ENCODE results near the gene ANKRD28.
A peak's percentile ranks its signal among the peaks of the same experiment; 100 is the strongest.

Gene ANKRD28

DNA sequence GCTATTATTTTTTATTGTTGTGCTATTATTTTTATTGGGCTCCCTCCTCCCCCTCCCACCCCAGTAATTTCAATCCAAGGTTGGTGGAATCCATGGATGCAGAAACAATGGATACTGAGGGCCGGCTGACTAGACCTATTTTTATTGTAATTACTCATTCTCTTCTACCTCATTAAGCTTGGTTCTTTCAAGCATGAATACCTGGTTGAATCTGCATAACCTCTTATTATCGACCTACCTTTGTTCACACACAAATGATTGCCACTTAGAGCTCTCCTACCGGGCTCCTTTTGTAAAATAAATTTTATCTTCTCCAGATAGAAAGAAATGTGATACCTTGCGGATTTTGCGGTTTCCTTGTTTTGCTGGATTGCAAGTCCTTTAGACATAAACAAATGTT is 164.6 kb downstream of the ANKRD28 start:
- TF ChIP-seq, protein P1, sequence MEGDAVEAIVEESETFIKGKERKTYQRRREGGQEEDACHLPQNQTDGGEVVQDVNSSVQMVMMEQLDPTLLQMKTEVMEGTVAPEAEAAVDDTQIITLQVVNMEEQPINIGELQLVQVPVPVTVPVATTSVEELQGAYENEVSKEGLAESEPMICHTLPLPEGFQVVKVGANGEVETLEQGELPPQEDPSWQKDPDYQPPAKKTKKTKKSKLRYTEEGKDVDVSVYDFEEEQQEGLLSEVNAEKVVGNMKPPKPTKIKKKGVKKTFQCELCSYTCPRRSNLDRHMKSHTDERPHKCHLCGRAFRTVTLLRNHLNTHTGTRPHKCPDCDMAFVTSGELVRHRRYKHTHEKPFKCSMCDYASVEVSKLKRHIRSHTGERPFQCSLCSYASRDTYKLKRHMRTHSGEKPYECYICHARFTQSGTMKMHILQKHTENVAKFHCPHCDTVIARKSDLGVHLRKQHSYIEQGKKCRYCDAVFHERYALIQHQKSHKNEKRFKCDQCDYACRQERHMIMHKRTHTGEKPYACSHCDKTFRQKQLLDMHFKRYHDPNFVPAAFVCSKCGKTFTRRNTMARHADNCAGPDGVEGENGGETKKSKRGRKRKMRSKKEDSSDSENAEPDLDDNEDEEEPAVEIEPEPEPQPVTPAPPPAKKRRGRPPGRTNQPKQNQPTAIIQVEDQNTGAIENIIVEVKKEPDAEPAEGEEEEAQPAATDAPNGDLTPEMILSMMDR (IDR thresholded peaks at IDR 0.05) = no peak

DNA sequence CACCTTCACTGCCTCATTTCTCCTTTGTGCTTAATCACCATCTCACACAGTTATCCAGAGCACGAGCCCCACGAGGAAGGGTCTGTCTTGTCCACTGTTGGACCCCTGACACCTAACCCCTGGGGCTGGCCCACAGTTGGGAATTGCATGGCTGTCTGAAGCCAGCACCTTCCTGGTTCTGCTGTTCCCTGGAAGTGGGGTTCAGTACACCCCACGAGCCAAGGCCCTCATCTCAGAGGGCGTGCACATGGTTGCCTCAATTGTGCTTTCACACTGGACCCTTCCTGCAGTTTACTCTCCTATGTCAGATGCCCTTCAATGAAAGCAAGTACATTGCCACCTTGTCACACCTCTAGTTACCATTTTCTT is 165.6 kb downstream of the ANKRD28 start:
- TF ChIP-seq, protein P1 (IDR thresholded peaks at IDR 0.05) = no peak

DNA sequence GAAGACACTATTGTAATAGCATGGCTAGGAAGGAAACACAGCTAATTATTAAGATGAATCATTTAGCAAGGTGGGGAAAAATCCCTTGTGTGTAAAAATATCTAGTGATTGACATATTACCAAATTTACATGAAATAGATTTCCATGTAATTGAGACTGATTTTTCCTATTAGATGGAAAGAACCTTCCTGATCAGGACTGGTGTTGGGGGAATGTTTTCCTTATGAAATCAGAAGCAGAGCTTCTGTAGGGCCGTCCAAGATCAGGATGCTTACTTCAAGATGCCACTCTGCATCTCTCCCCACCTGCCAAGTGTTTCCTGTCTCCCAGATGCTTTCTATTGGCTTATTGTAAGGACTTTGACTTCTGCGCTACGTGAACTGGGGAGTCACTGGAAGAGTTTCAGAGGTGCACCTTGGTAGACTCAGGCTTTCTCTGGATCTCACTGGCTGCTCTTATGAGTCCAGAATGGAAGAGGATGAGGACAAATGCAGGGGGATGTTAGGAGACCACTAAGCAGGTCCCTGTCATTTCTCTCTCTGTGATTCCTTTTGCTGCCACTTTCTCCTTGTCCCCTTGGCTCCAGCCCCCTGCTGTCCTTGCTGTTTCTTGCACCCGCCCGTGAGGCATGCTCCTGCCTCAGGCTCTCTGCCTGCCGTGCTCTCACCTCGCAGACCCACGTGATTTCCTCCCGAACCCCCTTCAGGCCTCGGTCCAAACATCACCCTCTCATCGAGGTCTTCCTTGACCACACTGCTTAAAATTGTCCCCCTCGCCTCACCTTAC is 166.2 kb downstream of the ANKRD28 start:
- TF ChIP-seq, protein P1 (IDR thresholded peaks at IDR 0.05) = no peak

DNA sequence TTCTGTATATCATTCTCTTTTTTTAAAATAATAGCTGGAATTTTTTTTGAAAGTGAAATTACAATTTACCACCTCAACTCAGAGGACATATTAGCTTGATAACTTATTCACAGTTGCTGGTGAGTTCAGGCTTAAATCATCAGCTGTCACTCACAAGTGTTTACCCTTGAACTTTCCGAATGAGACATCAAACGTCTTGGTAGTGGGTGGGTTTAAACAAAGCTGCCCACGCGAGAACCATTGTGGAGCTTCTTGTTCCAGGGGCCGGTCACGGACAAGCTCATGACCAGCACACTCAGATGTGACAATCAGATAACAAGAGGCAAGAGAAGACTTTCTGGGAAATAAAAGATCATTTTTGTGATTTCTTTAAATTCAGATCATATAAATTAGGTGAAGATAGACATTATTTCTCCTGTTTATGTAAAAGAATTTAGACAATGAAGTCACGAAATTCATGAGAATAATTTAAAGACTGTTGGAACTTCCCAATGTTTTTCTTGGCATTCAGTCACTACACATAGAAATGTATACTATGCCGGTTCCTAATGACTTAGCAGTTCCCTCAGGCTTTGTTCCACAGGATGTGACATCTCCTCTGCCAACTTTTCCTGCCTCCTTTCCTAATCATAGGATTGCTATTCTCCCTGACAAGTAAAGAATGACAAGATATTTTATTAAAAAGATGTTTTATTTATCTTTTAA is 167.0 kb downstream of the ANKRD28 start:
- TF ChIP-seq, protein P1 (IDR thresholded peaks at IDR 0.05) = no peak

DNA sequence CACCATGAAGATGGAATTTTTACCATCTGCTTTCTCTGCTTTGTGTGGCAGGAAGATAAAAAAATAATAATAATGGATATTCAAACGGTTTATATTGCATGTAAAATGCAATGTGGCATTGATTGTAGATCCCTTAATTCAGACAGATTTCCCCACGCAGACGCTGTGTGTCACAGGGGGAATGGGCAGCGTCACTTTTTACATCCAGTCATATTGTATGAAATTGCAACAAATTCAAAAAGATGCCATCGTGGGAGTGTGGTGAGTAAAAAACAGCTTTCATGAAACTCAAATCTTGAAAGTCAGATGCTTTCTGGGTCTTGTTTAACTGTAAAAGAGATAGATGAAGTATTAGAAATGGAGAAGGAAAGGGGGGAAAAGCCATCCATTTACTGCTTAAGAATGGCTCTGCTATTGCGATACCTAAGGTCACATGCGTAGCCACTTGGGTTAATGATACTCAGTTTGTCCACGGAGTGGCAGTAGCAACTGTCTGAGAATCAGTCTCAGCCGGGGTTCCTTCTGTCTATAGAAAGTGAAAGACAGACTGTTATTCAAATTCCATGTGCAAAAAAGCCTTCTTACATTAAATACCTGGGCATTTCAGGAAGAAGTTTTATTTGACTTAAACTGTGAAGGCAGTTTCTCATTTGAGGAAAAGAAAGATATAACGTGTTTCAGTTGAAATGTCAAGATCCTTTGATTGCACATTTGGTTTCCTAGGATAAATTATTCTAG is 167.8 kb downstream of the ANKRD28 start:
- TF ChIP-seq, protein P1 (IDR thresholded peaks at IDR 0.05) = peak; percentile 77

DNA sequence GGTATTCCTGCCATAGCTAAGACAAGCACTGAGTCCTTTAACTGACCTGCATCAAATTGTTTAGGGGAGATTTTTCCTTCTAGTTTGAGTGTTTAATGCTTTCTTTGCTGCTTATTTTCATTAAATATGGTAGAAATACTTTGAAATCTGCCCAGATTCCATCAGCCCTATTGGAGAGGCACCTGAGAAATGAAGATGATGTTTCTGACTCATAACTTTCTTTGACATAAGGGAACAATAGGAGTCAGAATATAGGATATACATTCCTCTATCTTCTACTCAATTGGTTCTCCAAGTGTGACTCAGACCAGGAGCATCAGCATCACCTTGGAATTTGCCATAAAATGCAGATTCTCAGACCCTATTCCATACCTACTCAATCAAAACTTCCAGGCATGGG is 168.8 kb downstream of the ANKRD28 start:
- TF ChIP-seq, protein P1 (IDR thresholded peaks at IDR 0.05) = no peak

DNA sequence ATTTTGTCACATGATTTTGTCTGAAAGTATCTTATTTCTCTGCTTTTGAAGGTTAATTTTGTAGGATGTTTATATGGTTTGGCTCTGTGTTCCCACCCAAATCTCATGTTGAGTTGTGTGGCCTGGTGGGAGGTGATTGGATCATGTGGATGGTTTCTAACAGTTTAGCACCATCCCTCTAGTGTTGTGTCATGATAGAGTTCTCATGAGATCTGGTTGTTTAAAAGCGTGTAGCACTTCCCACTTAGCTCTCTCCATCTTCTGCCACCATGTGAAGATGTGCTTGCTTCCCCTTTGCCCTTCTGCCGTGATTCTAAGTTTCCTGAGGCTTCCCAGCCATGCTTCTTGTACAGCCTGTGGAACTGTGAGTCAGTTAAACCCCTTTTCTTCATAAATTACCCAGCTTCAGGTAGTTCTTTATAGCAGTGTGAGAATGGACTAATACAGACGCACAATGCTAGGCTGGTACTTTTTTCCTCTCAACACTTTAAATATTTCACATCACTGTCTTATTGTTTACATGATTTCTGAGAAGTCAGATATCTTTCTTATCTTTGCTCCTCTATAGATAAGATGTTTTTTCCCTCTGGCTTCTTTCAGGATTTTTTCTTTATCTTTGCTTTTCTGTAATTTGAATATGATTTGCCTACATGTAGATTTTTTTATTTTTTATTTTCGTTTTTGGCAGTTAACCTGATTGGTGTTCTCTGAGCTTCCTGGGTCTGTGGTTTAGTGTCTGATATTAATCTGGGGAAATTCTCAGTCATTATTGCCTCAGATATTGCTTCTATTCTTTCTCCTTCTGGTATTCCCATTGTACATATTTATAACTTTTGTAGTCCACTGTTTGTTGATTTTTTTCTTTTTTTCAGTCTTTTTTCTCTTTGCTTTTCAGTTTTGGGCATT is 174.0 kb downstream of the ANKRD28 start:
- TF ChIP-seq, protein P1 (IDR thresholded peaks at IDR 0.05) = no peak

Measured in LNCAP (cell line).